NB4 (cell line): ENCODE measurements around the gene BRD7.

Experiments
- DNase-seq: peaks from one replicate; pipeline ENCODE4 v3.0.0; 2010; ENCODE audit warnings: low read depth
- H3K4me3 ChIP-seq: one replicate; pipeline ENCODE4 v1.5.1; 2011; ENCODE audit warnings: mild to moderate bottlenecking, low read depth, low read length, moderate library complexity
- CTCF ChIP-seq: IDR thresholded peaks from one replicate; pipeline ENCODE4 v1.5.1; 2012; ENCODE audit warnings: low read depth, low read length
- MYC ChIP-seq: IDR thresholded peaks from 2 replicates; pipeline ENCODE4 v1.6.1; 2011; ENCODE audit warnings: low read depth, low read length
- POLR2A ChIP-seq: IDR thresholded peaks from 2 replicates; pipeline ENCODE4 v1.6.1; 2011; ENCODE audit warnings: mild to moderate bottlenecking; ENCODE audit not compliant: insufficient read length; ENCODE audit errors: extremely low read depth
- TF ChIP-seq, protein P1 (sequence below): IDR thresholded peaks from 2 replicates; pipeline ENCODE4 v1.6.1; 2011; ENCODE audit warnings: low read depth, low read length

Gene BRD7

GRCh38 chr16:50300942-50301625, 67.7 kb downstream of the BRD7 start:
- no peak overlapping the region for H3K4me3 ChIP-seq

DNA sequence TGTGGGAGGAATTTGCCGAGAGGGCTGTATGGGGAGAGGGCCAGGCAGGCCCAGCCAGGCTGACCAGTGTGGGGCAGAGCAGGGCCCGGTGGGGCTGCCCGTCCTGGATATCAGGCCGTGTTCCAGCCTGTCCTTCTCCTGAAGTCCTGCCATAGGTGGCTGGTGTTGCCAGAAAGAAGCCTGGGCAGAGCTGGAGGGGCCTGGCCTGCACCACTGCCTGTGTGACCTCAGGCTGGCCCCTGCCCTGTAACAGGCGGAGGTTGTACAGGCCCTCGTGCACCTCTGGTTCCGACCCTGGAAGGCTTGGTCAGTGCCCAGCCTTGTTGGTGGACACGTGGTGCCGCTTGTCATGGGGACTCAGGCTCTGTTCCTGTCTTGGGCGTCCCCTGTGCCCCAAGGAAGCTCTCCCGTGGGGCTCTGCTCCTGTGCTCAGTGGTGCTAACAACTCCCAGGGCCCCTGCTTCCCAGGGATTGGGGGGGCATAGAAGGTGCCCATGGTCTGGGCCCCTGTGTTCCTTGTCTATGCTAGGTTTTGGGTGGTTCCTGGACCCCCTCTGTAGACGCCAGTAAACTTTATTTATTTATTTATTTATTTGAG, 69.2 kb downstream of the BRD7 start:
- TF ChIP-seq, protein P1, sequence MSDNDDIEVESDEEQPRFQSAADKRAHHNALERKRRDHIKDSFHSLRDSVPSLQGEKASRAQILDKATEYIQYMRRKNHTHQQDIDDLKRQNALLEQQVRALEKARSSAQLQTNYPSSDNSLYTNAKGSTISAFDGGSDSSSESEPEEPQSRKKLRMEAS, result no peak
- no peak for TF ChIP-seq POLR2A
- no peak for TF ChIP-seq MYC
- TF ChIP-seq CTCF, result no peak
- no peak overlapping the region for H3K4me3 ChIP-seq
- no peak for DNase-seq

More at GRCh38 chr16:50300942-50301625, 67.7 kb downstream of the BRD7 start:
- no peak for DNase-seq
- no peak for TF ChIP-seq POLR2A
- no peak for TF ChIP-seq MYC
- TF ChIP-seq, protein P1, result no peak
- no peak for TF ChIP-seq CTCF

GRCh38 chr16:50298591-50299507, 69.9 kb downstream of the BRD7 start:
- TF ChIP-seq MYC, result no peak
- DNase-seq, result no peak
- H3K4me3 ChIP-seq, result no peak overlapping the region

DNA sequence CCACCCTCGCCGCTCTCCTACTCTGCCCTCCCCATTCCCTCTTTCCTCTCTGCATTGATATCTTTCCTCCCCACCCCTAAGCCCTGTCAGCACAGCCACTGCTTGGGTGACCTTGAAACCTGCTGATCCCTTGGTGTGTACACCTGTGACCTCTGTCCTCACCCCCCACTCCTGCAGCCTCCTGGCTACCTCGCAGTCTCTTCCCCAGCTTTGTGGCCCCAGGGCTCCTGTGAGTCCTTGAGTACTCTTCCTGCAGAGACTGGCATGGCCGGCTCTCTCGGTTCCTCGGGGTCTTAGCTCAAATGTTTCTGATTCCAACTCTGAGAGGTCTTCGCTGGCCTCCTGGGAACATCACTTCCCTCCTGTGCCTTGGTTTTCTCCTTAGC, 70.7 kb downstream of the BRD7 start:
- H3K4me3 ChIP-seq, result no peak overlapping the region
- TF ChIP-seq POLR2A (no peak), MYC (no peak), CTCF (no peak)
- TF ChIP-seq, protein P1, result no peak
- DNase-seq, result no peak

DNA sequence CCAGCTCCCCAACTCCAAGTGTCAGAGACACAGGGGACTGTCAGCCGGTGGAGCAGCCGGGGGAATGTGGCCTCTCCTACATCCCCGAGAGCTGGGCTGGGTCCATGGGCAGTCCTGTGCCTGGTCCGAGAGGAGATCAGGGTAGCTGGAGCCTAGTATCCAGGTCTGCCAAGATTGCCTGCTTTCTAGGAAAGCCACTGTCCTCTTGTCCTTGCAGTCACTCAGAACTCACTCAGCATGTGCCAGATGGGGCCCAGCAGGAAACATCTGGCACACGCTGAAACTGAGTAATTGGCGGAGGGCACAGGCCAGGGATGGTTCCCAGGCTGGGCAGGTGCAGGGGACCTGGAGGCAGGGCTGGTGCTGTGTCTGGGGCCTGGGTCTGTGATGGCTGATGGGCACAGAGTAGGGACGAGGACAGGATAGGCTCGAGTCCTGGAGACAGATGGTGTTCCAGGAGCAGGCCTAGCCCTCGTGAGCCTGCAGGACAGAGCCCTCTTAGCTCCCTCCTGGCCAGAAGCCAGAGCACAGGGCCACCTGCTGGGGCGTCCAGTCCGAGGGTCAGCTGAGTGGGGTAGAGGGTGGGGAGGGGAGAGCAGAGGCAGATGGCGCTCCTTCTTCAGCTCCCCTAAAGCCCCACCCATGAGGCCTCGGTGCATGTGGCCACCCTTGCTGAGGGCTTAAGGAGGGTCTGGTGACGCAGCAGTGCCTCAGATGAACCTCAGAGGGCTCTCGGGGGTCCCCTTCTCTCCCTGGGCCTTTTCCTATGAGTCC, 71.3 kb downstream of the BRD7 start:
- no peak for DNase-seq

More for the DNA sequence above, 71.3 kb downstream of the BRD7 start:
- TF ChIP-seq MYC, result no peak
- no peak for TF ChIP-seq POLR2A
- no peak for TF ChIP-seq CTCF
- TF ChIP-seq, protein P1, result no peak
- H3K4me3 ChIP-seq, result no peak overlapping the region
